GM19467 (cell line): ENCODE data around the gene EXOC3L2.
A peak's percentile ranks its signal among the peaks of the same experiment; 100 is the strongest.

ENCODE experiments used
- ATAC-seq: cut with Tn5 transposase; IDR thresholded peaks from one replicate; pipeline ENCODE4 v1.9.1; 2021; ENCODE audit warnings: mild to moderate bottlenecking, moderate library complexity; ENCODE audit not compliant: unreplicated experiment

The EXOC3L2 gene

DNA sequence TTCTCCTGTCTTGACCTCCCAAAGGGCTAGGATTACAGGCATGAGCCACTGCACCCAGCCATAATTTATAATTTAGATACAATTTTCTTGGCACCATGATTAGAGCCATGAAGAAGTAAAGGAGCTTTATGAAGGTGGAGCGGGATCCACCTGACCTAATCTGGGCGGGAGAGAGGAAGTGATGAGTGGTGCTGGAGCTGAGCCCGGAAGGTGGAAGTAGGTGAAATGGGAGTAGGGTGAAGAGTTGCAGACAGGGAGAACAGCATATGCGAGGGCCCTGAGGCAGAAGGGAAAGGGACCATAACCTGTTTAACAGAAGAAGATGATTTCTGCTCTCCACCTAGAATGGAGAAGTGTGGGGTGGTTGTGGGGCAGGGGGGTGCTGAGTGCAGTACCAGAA, 62.4 kb downstream of the EXOC3L2 start:
- ATAC-seq: no peak

DNA sequence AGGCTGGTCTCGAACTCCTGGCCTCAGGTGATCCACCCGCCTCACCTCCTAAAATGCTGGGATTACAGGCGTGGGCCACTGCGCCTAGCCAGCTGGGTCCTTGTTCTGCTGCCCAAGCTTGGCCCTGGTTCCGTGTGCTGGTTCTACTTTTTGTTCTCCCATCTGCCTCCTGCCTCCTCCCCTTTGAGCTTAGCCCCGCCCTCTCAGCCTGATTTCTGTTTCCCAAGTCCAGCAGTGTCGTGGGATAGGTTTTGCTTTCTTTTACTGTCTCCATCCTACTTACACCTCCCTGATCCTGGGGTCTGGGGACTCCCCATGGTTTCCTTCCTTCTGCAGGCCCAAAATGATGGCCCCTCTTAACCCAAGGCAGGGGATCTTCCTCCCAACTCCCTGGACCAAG, 64.3 kb downstream of the EXOC3L2 start:
- no peak for ATAC-seq

DNA sequence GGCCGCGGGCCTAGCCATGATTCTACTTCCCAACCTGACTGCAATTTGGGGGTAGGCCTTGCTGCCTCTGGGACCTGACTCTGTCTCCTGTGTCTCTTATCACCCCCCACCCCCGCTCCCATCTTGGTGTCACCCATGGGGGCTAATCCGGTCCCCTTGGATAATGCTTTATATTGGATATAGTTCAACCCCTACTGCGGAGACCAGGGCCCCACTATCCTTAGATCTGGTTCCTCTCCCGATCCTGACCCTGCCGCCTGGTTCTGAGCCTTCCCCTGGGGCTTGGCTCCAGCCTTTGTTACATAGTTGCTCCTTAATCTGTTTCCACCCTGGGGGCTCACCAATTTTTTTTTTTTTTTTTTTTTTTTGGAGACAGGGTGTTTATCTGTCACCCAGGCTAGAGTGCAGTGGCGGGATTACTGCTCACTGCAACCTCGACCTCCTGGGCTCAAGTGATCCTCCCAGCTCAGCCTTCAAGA, 65.3 kb downstream of the EXOC3L2 start:
- ATAC-seq: no peak

DNA sequence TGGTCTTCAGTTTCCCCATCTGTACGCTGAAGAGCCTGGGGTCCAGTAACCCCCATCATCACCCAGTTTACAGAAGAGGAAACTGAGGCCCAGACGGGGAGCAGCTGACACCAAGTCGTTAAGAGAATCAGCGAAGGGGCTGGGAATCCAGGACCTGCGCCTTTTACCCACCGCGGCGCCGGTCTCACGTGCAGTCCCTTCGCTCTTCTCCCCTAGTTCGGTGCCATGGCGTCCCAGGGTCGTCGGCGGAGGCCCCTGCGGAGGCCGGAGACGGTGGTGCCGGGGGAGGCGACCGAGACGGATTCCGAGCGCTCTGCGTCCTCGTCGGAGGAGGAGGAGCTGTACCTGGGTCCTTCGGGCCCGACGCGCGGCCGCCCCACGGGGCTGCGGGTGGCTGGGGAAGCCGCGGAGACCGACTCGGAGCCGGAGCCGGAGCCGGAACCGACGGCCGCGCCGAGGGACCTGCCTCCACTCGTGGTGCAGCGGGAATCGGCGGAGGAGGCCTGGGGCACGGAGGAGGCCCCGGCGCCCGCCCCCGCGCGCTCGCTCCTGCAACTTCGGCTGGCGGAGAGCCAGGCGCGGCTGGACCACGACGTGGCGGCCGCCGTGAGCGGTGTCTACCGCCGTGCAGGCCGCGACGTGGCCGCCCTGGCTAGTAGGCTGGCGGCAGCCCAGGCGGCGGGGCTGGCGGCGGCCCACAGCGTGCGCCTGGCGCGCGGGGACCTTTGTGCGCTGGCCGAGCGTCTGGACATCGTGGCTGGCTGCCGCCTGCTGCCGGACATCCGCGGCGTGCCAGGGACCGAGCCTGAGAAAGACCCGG, 65.9 kb downstream of the EXOC3L2 start:
- ATAC-seq: no peak

DNA sequence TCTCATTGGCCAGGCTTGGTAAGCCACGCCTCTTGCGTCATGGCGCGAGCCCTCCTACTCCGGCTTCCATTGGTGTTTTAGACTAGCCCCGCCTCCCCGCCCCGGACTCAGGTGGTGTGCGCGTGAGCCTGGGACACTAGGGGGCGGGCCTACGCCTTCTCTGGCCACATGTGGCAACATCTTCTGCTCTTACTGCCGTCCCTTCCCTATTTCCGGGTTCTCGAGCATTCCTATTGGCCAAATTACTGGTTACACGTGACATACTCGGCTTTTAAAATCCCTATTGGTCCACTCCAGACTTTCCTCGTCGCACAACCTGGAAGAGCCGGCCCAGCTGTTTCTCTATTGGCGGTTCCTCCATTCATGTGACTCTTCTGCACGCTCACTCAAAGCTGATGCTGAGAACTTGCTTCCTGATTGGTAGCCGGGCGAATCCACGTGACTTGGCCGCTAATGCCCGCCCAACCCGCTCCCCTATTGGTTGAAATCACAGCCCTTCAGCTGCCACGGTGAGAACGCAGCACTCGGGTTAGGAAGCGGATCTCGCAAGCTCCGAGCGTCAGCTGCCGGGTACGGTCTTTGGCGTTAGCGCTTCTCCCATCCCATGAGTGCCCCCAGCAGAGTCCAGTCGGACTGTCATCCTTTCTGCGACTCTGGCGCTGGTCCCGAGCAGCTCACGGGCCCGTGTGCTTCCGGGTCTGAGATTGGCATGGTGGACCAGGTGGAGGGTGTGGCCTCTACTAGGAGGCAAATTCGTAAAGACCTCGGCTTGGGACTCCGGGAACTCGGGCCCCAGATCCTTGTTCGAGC, 66.7 kb downstream of the EXOC3L2 start, which contains the start of gene BLOC1S3:
Gene BLOC1S3, plus strand, starts transcription at position 523 of the 810 bp plus-strand sequence. CDS start 513 bp downstream, outside the sequence.
- peak; percentile 77 for ATAC-seq

DNA sequence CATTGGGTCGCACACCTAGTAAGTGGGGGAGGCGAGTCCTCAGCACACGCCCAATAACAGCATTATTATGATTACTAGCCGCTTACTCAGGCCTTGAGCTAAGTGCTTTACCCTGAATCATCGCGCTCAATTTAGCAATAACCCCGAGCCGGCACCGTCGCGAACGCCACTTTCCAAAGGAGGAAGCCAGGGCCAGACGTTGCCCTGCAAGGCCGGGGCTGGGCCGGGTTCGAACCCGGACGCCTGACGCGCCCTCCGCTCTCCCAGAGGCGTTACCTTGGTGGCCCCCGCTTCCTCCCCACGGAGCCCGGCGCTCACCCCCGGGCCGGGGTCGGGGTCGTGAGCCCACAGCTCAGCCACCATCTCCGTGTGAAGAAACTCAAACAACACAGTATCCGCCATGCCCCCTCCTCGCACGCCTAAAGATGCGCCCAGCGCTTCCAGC, 67.4 kb downstream of the EXOC3L2 start, which contains the start of gene TRAPPC6A:
Gene TRAPPC6A, minus strand, starts transcription at position 421 of the 445 bp plus-strand sequence. Its CDS starts 19 bp downstream, at position 402.
- no peak for ATAC-seq

DNA sequence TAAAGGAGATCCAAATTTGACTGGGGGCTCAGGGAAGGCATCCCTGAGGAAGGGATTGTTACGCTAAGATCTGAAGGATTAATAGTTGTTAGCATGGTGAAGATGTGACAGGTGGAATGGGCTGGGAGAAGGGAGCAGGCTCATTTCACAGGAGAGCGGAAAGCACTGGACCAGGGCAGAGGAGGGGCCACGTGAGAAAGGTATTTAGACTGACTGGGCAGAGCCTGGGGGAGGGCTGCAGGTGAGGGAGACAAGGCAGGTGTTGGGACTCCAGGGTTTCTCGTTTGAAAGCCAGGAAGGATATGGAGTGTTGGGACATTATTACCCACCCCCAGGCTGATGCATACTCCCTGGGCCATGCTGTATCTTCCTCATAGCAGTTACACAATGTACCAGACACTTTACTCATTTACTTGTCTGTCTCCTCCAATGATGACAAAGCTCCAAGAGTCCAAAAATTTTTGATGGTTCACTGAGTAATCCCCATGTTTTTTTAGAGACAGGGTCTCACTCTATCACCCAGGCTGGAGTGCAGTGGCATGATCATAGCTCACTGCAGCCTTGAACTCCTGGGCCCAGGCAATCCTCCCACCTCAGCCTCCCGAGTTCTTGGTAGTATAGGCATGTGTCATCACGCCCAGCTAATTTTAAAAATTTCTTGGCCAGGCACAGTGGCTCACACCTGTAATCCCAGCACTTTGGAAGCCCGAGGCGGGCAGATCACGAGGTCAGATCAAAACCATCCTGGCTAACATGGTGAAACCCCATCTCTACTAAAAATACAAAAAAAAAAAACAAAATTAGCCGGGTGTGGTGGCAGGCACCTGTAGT, 69.5 kb downstream of the EXOC3L2 start:
- ATAC-seq: no peak

DNA sequence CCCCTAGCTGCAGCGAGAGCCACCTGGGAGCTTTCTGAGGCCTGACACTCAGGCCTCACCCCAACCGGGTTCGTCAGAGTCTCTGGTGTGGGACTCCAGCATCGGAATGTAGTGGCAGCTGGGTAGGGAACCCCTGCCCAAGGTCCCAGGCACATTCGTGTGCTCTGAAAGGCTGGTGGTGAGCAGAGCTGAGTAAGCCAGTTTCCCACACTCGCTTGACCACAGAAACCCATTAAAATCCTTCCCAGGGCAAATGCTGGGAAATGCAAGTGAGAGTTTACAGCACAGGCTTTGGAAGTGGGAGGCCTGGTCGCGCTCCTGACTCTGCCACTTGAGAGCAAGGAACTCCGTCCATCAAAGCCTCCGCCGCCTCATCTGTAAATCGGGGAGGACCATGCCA, 71.4 kb downstream of the EXOC3L2 start:
- ATAC-seq: no peak

DNA sequence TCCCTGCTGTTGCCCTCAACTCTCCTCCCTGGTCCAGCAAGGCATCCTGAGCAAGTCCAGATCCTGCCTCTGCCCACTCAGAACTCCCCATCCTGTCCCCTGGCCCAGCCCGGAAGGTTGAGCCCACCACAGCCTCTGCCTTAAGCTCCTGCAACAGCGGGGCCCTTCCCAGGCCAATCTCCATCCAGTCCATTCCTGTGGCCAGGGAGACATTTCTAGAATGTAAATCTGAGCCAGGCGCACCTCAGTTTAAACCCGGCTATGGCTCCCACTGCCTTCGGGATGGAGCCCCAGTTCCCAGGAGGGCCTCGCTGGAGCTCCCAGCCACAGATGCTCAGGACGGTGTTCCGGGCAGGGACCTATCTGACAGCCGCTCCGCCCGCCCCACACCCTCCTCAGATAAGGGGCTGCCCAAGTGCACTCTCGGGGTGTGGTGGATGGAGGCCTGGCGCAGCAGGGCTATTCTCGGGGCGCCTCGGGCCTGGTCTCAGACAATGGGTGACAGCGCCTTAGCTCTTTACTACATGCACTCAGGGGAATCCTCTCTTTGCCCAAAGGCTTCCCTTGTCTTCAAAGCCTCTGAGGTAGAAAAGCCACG, 72.5 kb downstream of the EXOC3L2 start:
- ATAC-seq: no peak

DNA sequence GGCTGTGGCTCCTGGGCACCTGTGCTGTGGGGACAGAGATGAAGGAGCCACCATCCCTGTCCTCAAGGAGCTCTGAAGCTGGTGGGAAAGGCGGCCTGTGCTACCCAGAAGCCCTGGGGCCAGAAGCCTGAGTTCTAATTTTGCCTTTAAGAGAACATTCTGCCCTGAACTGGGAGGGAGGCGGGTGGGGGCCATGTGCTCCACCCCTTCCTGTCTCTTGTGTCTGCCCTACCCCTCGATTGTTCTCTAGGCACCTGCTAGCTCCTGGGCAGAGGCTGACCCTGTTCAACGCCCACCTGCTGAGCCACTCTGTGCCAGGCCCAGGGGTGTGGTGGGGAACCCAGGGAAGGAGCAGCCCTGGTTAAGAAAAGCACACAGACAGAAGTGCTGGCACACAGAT, 73.0 kb downstream of the EXOC3L2 start:
- no peak for ATAC-seq

DNA sequence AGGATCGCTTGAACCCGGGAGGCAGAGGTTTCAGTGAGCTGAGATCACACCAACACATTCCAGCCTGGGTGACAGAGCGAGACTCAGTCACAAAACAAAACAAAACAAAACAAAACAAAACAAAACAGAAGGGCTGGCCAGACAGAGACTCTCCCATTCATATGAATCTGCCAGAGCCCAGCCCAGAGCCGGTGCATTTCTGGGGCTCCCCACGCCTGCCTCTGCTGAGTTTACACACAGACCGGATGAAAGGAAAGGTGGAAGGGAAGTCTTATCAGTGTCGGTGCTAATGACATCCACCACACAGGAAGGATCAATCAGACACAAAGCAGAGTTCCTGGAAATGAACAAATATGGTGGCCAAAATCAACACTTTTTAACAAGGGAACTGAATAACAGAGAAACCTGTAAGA, 74.0 kb downstream of the EXOC3L2 start:
- ATAC-seq: no peak

DNA sequence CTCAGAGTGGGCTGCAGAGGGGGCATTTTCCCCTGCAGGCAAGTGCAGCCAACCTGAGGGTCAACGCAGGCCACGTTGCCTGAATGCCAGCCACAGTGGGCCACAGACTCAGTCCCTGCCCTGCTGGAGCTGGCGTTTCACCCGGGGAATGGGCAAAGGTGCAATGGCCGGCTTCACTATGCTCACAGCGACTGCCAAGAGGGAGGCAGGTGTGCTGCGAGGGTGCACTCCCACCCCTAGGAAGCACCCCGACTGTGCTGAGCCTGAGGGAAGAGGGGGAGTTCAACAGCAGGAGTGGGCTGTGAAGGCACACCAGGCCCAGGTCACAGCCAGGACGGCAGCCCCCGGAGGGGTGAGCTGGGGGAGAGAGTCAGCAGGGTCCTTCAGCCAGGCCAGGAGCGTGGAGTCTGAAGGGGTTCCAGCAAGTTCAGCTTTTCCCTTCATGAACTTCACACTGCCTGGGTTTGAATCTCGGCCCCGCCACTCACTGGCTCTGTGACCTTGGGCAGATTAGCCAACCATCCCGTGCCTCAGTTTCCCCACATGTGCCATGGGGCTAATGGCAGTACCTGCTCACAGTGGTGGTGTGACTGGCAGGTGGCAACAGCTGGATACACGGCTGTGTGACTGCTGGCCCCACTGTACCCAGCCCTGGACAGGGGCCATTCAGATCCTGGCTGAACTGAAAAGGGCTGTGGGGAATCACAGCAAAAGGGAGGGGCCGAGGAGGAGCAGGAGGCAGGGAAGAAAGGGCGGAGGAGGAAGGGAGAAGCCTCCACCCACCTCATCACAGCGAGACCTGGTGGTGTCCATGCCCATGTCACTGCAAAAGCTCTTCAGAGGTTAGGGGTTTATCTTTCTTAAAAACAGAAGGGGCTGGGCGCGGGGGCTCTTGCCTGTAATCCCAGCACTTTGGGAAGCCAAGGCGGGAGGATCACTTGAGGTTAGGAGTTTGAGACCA, 74.8 kb downstream of the EXOC3L2 start:
- ATAC-seq: no peak

DNA sequence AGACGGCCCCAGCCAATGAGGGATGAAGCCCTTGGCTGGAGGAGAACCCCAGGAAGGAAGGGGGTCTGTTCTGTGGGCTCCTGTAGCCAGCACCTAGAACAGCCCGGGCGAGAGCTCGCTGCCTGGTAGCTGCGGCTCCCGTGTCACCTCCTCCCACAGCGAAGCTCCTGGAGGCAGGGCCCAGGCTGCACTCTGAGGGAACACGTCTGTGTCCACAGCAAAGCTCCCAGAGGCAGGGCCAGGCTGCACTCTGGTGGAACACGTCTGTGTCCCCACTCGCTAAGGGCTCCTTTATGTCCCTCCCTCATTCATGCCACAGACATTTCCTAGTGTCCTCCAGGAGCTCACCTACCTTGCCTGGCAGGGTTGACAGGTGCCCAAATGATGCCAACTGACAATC, 75.6 kb downstream of the EXOC3L2 start:
- ATAC-seq: no peak

DNA sequence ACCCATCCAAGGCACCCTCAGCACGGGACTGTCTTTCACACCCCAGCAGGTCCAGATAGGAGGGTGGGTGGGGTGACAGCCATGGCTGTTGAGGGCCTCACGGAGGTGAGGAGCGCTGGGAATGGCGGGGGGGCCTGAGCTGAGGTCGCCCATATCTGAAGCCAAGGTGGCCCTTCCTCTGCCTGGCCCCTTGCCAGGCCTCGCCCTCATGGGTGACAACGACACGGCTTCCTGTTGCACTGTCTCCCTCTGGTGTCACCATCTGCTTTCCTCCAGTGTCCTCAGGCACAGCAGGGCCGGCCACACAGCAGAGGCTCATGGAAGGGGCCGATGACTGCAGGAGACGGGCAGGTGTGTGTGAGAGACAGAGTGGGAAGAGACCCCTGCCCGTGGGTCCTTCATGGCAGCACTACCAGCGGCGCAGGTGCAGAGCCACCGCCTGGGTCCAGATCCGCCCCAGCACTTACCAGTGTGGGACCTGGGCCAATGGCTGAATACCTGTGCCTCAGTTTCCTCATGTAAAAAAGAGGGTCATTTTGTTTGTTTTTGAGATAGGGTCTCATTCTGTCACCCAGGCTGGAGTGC, 76.3 kb downstream of the EXOC3L2 start:
- ATAC-seq: no peak

DNA sequence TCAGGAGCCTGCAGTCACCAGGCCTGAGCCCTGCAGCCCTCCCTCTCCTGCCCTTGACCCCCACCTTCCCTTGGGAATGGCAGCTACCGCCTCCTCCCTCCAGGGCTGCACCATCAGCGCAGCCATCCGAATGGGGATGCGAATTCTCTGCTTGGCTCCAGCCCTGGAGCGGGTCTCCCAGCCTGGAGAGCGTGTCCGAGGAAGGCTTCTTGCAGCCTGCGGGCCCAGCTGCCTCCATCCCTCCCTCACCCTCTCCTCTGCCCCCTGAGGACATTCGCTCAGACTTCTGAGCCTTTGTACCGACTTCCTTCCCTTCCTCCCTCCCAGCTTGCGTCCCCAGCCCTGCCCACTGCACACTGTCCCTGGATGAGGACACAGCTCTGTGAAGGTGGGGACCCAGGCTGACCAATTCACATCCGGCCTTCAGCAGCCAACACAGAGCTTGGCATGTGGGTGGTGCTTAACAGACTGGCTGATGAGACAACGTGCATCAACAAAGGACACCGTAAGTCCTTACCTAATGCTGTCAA, 78.4 kb downstream of the EXOC3L2 start:
- no peak for ATAC-seq

DNA sequence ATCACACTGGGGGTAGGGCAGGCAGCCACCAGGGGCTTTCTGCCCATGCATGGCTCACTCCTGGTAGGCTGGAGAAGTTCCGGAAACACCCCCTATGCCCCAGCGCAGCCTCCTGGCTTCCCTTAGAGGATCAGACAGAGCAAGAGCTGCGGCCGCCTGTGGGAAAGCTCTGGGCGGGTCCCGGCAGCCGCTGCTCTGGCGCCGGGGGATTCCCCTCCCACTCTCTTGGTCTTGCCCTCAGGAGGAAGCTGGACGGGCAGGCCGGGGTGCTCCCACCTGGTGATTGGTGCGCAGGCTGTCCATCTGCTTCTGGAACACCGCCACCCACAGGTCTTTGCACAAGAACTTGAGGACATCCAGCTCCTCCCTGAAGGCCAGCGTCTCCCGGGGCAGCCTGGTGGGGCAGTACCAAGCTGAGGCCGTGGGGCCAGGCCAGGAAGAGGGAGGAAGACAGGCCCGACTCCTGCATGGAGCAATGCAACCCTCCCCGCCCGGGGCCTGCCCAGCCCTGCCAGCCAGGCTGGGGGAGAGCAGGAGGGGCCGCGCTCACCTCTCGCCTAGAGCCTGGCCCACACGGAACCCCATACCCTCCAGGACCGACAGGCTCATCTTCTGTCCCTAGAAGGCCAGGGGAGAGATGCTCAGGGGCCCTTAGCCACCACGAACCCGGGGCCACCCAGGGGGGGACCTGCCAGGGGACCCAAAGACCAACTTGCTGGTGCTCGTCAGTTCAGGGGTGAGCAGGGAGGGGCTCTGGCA, 80.5 kb downstream of the EXOC3L2 start:
- peak; percentile 64 for ATAC-seq

DNA sequence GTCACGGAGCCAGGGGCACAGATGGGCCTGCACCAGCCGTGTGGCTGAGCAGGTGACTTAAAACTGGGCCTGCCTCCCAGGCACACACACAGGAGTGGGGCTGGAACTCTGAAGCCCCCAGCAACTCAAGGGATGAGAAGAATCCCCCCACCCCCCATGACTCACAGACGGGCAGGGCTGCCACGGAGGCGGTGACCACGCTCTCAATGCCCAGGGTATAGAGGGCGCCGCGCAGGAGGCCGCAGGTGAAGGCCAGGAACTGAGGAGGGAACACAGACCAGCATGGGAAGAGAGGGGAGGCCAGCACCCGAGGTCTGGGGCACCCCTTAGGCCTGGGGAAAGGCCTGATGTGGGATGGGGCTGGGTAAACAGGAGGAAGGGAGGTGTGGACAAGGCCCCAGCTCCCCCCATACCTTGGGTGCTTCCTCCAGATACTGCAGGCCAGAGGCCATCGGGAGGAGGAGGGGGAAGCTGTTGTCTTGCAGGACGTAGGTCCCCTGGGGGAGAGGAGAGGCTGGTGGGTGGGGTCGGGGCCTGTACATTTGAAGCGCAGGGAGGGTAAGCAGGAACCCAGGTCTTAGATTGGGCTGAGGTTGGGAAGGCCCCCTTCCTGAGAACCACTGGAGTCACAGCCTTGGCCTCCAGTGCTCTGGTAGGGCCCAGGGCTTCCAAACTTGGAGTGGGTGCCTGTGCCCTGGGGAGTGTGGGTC, 81.3 kb downstream of the EXOC3L2 start:
- peak; percentile 10 for ATAC-seq
